GM10248 (cell line): ENCODE data around the gene FAM171A1.
"Not testable (repeated sequence)": the region's sequence is repeated elsewhere in the genome, so short reads cannot be mapped to it uniquely, and the experiment has no call there.

Source experiments
- CTCF ChIA-PET: fragments of 300-600 bp; sonication (Branson Sonifier 250); formaldehyde crosslinking; extraction: SDS; loops from one replicate; lab custom pipeline; 2021; ENCODE audit warnings: antibody characterized with exemption; lab: Yijun Ruan, JAX
- POLR2A ChIA-PET: fragments of 350-650 bp; sonication (Branson Sonifier 250); formaldehyde crosslinking; extraction: SDS; loops from one replicate; lab custom pipeline; 2020; ENCODE audit warnings: antibody characterized with exemption; lab: Yijun Ruan, JAX
- DNase-seq: peaks from one replicate; pipeline ENCODE4 v3.0.0; 2012; ENCODE audit errors: extremely low spot score
- CTCF ChIP-seq: IDR thresholded peaks from 2 replicates; pipeline ENCODE4 v1.5.1; 2012; ENCODE audit warnings: mild to moderate bottlenecking, low read depth; ENCODE audit errors: extremely low read depth, missing control alignments, control extremely low read depth

FAM171A1 gene

GRCh38 chr10:15290150-15290549 lies 80.9 kb downstream of the FAM171A1 start:
- no peak for DNase-seq
- CTCF ChIA-PET: no interaction called here
- no peak for TF ChIP-seq CTCF
- POLR2A ChIA-PET: no interaction called here

DNA sequence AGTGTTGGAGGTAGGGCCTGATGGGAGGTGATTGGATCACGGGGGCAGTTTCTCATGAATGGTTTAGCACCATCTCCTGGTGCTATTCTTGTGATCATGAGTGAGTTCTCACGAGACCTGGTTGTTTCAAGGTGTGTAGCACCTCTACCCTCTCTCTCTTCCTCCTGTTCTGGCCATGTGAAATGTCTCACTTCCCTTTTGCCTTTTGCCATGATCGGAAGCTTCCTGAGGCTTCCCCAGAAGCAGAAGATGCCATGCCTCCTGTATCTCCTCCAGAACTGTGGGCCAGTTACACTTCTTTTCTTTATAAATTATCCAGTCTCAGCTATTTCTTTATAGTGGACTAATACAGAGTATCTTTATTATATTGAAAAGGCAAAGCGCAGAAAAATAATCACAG lies 90.1 kb downstream of the FAM171A1 start:
- TF ChIP-seq CTCF: no peak
- POLR2A ChIA-PET: no interaction called here
- no peak for DNase-seq
- CTCF ChIA-PET: interaction anchor here (1.5 to 1.7 kb wide), 2 partner anchors 16 to 19 kb away, joined by 3 to 5 read pairs; no protein-coding TSS in a partner anchor

DNA sequence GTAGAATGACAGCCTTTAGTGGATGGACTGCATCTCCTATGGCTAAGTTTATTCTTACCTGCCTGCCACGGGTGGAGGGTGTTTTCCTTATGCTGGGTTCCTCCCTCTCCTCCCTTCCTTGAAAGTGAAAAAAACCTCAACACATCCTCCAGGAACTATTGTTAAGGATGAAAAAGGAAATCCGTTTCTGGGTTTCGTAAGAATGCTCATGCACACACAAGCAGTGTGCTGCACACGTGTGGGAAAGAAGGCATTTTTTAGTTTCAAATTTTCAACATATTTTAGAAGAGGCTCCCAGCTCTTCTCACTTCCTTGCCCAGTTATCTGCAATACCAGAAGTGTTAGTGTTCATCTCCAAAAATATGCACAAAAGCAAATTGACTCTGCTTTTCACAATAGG lies 90.6 kb downstream of the FAM171A1 start:
- CTCF ChIA-PET: interaction anchor here (1.7 kb wide), 2 partner anchors 20 to 37 kb away, joined by 4 to 5 read pairs; no protein-coding TSS in a partner anchor
- TF ChIP-seq CTCF: no peak
- no peak for DNase-seq
- POLR2A ChIA-PET: no interaction called here

DNA sequence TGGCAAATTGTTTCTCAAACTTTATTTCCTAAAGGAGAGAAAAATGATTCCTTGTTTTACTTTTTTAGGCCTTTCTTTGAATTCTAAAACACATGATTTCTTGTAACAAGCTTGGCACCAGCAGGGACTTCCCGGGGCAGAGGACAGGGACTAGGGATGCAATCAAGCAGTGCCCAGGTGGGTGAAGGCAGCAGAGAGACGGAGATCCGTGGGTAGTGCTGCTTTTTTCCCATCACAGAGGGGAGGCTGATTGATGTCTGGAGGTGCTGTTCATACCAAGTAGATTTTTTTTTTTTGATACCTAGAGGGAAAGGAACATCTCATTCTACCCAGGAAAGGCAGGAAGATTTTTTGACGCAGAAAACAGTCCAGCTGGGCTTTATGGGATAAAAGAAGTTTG lies 91.9 kb downstream of the FAM171A1 start:
- POLR2A ChIA-PET: no interaction called here
- DNase-seq: no peak
- CTCF ChIA-PET: interaction anchor here (1.0 to 1.7 kb wide), 2 partner anchors 15 to 35 kb away, joined by 3 to 4 read pairs; no protein-coding TSS in a partner anchor
- TF ChIP-seq CTCF: no peak

- TF ChIP-seq CTCF: no peak
- CTCF ChIA-PET: interaction anchor here (1.0 to 1.7 kb wide), 2 partner anchors 15 to 35 kb away, joined by 3 to 4 read pairs; no protein-coding TSS in a partner anchor
- no peak for DNase-seq
- POLR2A ChIA-PET: no interaction called here
These were observed 92.3 kb downstream of the FAM171A1 start for GRCh38 chr10:15278786-15279185.

DNA sequence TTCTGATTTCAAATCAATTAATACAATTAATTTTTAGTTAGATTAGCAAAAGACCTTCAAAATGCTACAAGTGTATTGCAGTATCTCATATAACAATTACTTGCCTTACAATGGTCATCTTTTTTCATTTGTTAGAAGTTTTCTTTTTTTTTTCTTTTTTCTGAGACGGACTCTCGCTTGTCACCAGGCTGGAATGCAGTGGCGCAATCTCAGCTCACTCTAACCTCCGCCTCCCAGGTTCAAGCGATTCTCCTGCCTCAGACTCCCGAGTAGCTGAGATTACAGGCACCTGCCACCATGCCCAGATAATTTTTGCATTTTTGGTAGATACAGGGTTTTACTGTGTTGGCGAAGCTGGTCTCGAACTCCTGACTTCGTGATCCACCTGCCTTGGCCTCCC lies 95.0 kb downstream of the FAM171A1 start:
- DNase-seq, CTCF ChIA-PET, POLR2A ChIA-PET: not testable (repeated sequence)

DNA sequence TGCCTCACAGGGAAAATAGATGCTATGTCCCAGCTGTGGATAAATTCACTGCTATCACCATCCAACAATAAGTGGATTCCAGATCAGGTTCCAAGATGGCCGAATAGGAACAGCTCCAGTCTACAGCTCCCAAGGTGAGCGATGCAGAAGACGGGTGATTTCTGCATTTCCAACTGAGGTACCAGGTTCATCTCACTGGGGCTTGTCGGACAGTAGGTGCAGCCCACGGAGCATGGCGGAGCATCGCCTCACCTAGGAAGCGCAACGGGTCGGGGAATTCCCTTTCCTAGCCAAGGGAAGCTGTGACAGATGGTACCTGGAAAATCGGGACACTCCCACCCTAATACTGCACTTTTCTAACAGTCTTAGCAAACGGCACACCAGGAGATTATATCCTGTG lies 101.3 kb downstream of the FAM171A1 start:
- POLR2A ChIA-PET, DNase-seq: not testable (repeated sequence)
- CTCF ChIA-PET: interaction anchor here (1.0 to 1.6 kb wide), 3 partner anchors 8 to 14 kb away, joined by 3 to 4 read pairs (median 4); no protein-coding TSS in a partner anchor

DNA sequence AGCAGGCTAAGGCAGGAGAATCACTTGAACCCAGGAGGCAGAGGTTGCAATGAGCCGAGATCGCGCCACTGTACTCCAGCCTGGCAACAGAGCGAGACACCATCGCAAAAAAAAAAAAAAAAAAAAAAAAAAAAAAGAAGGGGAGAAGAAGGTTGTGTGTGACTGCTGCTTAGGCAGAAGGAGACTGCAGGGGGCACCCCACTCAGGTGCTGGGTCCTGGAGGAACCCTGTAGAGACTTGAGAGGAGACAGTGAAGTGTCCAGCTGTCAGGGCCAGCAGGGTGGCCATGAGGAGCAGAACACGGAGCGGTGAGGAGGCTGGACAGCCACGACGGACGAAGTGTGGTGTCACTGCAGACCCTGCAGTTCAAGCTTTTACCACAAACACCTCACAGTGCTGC lies 103.6 kb downstream of the FAM171A1 start:
- POLR2A ChIA-PET: no interaction called here
- CTCF ChIA-PET: no interaction called here

More for the DNA sequence above, 103.6 kb downstream of the FAM171A1 start:
- peak; percentile 4 for TF ChIP-seq CTCF
- no peak for DNase-seq
